ENCODE measurements around the gene EDRF1. TPM values are rescaled to one million over a fixed set of nuclear protein-coding genes. Genes with fewer than 3 reads are reported as not detected.

EDRF1 gene
- total and polyA plus RNA-seq, 10 of the 15 experiments (the other 5 are each of a cell fraction or from before 2014, with no cell fraction given), result 16.8 to 99.7 (median 42.9) TPM

GRCh38 chr10:125783957-125784356 lies 64.4 kb downstream of the EDRF1 start (continued):
- TF ChIP-seq RELB (IDR thresholded peaks at IDR 0.05; ENCODE audit: low read depth), result no peak
- TF ChIP-seq, protein P1, sequence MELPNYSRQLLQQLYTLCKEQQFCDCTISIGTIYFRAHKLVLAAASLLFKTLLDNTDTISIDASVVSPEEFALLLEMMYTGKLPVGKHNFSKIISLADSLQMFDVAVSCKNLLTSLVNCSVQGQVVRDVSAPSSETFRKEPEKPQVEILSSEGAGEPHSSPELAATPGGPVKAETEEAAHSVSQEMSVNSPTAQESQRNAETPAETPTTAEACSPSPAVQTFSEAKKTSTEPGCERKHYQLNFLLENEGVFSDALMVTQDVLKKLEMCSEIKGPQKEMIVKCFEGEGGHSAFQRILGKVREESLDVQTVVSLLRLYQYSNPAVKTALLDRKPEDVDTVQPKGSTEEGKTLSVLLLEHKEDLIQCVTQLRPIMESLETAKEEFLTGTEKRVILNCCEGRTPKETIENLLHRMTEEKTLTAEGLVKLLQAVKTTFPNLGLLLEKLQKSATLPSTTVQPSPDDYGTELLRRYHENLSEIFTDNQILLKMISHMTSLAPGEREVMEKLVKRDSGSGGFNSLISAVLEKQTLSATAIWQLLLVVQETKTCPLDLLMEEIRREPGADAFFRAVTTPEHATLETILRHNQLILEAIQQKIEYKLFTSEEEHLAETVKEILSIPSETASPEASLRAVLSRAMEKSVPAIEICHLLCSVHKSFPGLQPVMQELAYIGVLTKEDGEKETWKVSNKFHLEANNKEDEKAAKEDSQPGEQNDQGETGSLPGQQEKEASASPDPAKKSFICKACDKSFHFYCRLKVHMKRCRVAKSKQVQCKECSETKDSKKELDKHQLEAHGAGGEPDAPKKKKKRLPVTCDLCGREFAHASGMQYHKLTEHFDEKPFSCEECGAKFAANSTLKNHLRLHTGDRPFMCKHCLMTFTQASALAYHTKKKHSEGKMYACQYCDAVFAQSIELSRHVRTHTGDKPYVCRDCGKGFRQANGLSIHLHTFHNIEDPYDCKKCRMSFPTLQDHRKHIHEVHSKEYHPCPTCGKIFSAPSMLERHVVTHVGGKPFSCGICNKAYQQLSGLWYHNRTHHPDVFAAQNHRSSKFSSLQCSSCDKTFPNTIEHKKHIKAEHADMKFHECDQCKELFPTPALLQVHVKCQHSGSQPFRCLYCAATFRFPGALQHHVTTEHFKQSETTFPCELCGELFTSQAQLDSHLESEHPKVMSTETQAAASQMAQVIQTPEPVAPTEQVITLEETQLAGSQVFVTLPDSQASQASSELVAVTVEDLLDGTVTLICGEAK (IDR thresholded peaks at IDR 0.05; ENCODE audit: borderline replicate concordance), result no peak
- no peak for TF ChIP-seq NR2C2 (IDR thresholded peaks at IDR 0.05; ENCODE audit: borderline replicate concordance, control insufficient read depth, insufficient read length, low read depth)
- TF ChIP-seq, protein P2, sequence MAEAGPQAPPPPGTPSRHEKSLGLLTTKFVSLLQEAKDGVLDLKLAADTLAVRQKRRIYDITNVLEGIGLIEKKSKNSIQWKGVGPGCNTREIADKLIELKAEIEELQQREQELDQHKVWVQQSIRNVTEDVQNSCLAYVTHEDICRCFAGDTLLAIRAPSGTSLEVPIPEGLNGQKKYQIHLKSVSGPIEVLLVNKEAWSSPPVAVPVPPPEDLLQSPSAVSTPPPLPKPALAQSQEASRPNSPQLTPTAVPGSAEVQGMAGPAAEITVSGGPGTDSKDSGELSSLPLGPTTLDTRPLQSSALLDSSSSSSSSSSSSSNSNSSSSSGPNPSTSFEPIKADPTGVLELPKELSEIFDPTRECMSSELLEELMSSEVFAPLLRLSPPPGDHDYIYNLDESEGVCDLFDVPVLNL (IDR thresholded peaks at IDR 0.05; ENCODE audit: low read depth, low read length), result no peak
- no peak for TF ChIP-seq ZSCAN29 (IDR thresholded peaks at IDR 0.05)
- TF ChIP-seq, protein P3, sequence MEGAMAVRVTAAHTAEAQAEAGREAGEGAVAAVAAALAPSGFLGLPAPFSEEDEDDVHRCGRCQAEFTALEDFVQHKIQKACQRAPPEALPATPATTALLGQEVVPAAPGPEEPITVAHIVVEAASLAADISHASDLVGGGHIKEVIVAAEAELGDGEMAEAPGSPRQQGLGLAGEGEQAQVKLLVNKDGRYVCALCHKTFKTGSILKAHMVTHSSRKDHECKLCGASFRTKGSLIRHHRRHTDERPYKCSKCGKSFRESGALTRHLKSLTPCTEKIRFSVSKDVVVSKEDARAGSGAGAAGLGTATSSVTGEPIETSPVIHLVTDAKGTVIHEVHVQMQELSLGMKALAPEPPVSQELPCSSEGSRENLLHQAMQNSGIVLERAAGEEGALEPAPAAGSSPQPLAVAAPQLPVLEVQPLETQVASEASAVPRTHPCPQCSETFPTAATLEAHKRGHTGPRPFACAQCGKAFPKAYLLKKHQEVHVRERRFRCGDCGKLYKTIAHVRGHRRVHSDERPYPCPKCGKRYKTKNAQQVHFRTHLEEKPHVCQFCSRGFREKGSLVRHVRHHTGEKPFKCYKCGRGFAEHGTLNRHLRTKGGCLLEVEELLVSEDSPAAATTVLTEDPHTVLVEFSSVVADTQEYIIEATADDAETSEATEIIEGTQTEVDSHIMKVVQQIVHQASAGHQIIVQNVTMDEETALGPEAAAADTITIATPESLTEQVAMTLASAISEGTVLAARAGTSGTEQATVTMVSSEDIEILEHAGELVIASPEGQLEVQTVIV (IDR thresholded peaks at IDR 0.05; ENCODE audit: borderline replicate concordance, partially characterized antibody), result no peak
- TF ChIP-seq NBN (IDR thresholded peaks at IDR 0.05), result no peak

Data from GM12878 (cell line).